Pancreas (tissue), 10 donors: ENCODE data around the gene PARP15. TPM values are rescaled to one million over a fixed set of nuclear protein-coding genes. Genes with fewer than 3 reads are reported as not detected.

Experiments
- ATAC-seq, 4 donors: fragments of 200-7000 bp; cut with Tn5 transposase; one replicate each; pipeline versions ENCODE4 v1.8.0 to v1.9.1; 2020; ENCODE audit warnings: mild to moderate bottlenecking in 4 of 4, moderate library complexity in 4 of 4
- DNase-seq, 6 donors: peaks; one replicate each; pipeline ENCODE4 v3.0.0-alpha.2; 2020
- FAIRE-seq: peaks from 2 replicates; lab custom pipeline; 2012; peaks lifted over from hg19 to GRCh38; lab: Jason Lieb, UNC
- H3K27ac ChIP-seq, 4 donors: fragments of 200-600 bp; sonication (generic); 1 replicate in 3 of 4; 2 replicates in 1 of 4; pipeline versions ENCODE4 v1.5.0 to v1.8.0; 2020
- H3K27me3 ChIP-seq, 4 donors: fragments of 200-600 bp; one replicate each; pipeline ENCODE4 v1.8.0; 2021
- H3K36me3 ChIP-seq, 3 donors: fragments of 200-600 bp; sonication (generic) in 1 of 3; one replicate each; pipeline versions ENCODE4 v1.5.0 to v1.8.0; 2020 to 2021
- H3K4me1 ChIP-seq, 3 donors: fragments of 200-600 bp; one replicate each; pipeline ENCODE4 v1.8.0; 2021
- H3K4me3 ChIP-seq, 4 donors: fragments of 200-600 bp; sonication (generic) in 2 of 4; one replicate each; pipeline versions ENCODE4 v1.5.0 to v1.8.0; 2020 to 2021
- H3K9me3 ChIP-seq, 4 donors: fragments of 200-600 bp; one replicate each; pipeline ENCODE4 v1.8.0; 2021
- WGBS, 2 donors: extraction: QIAGEN DNeasy Blood & Tissue Kit; methylation state at CpG; one replicate each; pipeline ENCODE4 v1.1.7; 2013; 5-methylcytosine and 5-hydroxymethylcytosine counted together
- intact Hi-C, 3 donors: fragments of 100-400 bp; cut with DNase I; formaldehyde crosslinking; loops; one replicate each; pipeline versions ENCODE4 v1.11.1 to v1.14.2; 2022
- polyA plus RNA-seq, 2 donors: library from polyadenylated mRNA; stranded (reverse); fragments of 200-250 nt; gene quantifications; one replicate each; pipeline ENCODE4 v1.2.3, GENCODE V29; 2013
- total RNA-seq, 6 donors: library from RNA; stranded (reverse); fragmentation: NEBNext Ultra II Directional in 4 of 6; extraction: Animal tissue kit (Norgen Biotek cat#: 25700) in 4 of 6; gene quantifications; one replicate each; pipeline versions ENCODE4 v1.2.1 to v1.2.4, GENCODE V29; 2021 to 2023
- TF ChIP-seq, protein P1 (sequence below), 4 donors: fragments of 200-600 bp; sonication (generic) in 3 of 4; IDR thresholded peaks; one replicate each; pipeline versions ENCODE4 v1.5.0 to v1.8.0; 2021; ENCODE audit warnings: antibody characterized with exemption in 4 of 4
- donor health status: healthy with polysubstance abuse.
- donor health status: DM: no; HTN: no; CAD: no; lungs with moderate emphysema.
- donor health status: DM: no; HTN: no; CAD: no.
- donor health status: control.
- donor health status: control.
- donor health status: Bipolar disorder and iron deficiency.
- donor health status: DM: yes; HTN: yes; CAD: no.
- donor health status: DM: no; HTN: no; CAD: no.
- donor health status: DM: no; HTN: no; CAD: no.
- donor health status: DM: yes; HTN: yes; CAD: no.

PARP15 gene
- total and polyA plus RNA-seq, 8 donors = 0.14 to 0.80 (median 0.62) TPM

DNA sequence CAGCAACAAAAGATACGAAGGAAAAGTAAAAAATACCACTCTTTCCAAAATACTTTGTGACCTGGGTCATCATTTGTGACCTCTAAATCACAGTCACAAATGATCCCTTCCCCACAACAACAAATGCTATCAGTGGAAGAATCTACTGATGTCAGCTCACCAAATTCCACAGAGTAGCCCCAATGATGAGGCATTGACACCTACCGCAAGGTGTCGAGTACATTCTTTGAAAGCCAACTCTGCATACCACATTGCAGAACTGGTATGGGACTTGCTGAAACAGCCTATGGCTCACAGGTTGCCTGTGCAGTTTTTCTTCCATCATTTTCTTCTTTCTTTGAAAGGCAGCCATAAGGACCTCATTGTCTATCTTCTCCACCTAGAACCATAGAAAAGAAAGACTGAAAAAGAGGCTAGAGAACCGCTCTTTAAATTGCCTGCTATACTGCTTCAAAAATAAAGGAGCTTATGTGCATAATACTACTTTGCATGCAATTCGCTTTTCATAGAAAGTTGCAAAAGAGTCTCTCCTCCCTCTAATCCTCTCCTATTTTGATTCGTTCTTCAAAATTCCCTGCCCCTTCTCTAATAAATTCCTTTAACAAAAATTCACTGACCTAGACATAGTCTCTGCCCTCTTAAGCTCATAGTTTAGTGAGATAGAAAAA is 41.4 kb upstream of the PARP15 start:
- peaks cover 0 to 65% (median 38%) of the 10 kb centered on the region in 3 donors for H3K36me3 ChIP-seq
- no peaks in the 10 kb centered on the region for H3K27me3 ChIP-seq
- TF ChIP-seq, protein P1, sequence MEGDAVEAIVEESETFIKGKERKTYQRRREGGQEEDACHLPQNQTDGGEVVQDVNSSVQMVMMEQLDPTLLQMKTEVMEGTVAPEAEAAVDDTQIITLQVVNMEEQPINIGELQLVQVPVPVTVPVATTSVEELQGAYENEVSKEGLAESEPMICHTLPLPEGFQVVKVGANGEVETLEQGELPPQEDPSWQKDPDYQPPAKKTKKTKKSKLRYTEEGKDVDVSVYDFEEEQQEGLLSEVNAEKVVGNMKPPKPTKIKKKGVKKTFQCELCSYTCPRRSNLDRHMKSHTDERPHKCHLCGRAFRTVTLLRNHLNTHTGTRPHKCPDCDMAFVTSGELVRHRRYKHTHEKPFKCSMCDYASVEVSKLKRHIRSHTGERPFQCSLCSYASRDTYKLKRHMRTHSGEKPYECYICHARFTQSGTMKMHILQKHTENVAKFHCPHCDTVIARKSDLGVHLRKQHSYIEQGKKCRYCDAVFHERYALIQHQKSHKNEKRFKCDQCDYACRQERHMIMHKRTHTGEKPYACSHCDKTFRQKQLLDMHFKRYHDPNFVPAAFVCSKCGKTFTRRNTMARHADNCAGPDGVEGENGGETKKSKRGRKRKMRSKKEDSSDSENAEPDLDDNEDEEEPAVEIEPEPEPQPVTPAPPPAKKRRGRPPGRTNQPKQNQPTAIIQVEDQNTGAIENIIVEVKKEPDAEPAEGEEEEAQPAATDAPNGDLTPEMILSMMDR (IDR thresholded peaks at IDR 0.05) = no peak
- ATAC-seq (no peak), DNase-seq (no peak), FAIRE-seq (no peak)
- H3K4me3 ChIP-seq = no peak overlapping the region
- intact Hi-C loops = no loop called here
- 87 to 93% methylated on average over 6 of the region's 6 CpGs for WGBS, 2 donors
- H3K4me1 ChIP-seq = no peaks in the 10 kb centered on the region
- no peak overlapping the region for H3K27ac ChIP-seq
- H3K9me3 ChIP-seq = no peaks in the 10 kb centered on the region

DNA sequence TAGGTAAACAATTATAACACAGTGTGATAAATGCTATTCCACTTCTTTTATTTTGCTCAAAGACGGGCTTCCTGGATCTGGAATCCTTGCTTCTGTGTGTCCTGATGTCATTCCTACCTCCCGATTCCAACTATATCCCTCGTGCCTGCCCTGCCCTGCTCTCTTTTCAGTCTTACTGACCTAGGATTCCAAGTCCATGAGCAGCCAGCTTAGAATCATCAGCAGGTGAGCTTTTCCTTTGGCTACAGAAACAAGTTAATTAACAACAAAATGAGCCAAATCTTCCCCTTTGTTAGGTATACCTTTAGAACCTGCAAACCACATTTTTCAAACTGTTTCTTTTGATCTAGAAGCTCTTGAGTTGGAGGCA is 40.8 kb upstream of the PARP15 start:
- DNase-seq (no peak), ATAC-seq (no peak), FAIRE-seq (no peak)
- Histone ChIP-seq H3K4me1 (no peaks in the 10 kb centered on the region), H3K27ac (no peak overlapping the region), H3K36me3 (peaks cover 0 to 61% (median 36%) of the 10 kb centered on the region in 3 donors), H3K4me3 (no peak overlapping the region), H3K9me3 (no peaks in the 10 kb centered on the region), H3K27me3 (no peaks in the 10 kb centered on the region)
- intact Hi-C loops = no loop called here
- WGBS, 2 donors = 72 to 83% methylated on average over 3 of the region's 3 CpGs
- TF ChIP-seq, protein P1 (IDR thresholded peaks at IDR 0.05) = no peak

DNA sequence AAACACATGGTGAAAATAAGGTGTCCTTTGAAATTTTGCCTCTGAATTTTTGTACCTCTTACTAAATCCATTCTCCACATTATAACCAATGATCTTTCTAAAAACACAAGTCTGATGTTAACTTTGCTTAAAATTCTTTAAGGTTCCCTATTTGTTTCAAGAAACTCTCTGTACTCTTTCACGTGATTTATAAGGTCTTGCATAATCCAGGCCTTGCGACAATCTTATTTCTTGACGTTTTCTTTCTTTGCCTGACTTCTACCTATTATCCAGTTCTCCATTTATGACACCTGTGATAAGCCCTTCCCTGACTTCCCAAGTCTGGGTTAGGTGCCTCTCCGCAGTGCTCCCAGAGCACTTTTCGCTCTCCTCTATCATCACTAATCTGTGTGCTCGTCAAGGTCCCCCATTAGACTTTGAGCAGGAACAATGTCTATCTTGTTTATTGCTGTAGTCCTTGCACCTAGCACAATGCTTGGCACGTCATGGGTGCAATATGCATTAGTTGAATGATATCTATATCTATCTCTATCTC is 38.4 kb upstream of the PARP15 start:
- H3K27ac ChIP-seq = no peak overlapping the region
- H3K27me3 ChIP-seq = no peaks in the 10 kb centered on the region
- peaks cover 0 to 37% (median 18%) of the 10 kb centered on the region in 3 donors for H3K36me3 ChIP-seq
- no peak for FAIRE-seq
- TF ChIP-seq, protein P1 (IDR thresholded peaks at IDR 0.05) = no peak
- no peaks in the 10 kb centered on the region for H3K9me3 ChIP-seq
- no peak for DNase-seq
- no peaks in the 10 kb centered on the region for H3K4me1 ChIP-seq
- ATAC-seq = no peak
- no peak overlapping the region for H3K4me3 ChIP-seq
- intact Hi-C loops = no loop called here
- 89 to 93% methylated on average over 7 of the region's 7 CpGs for WGBS, 2 donors

DNA sequence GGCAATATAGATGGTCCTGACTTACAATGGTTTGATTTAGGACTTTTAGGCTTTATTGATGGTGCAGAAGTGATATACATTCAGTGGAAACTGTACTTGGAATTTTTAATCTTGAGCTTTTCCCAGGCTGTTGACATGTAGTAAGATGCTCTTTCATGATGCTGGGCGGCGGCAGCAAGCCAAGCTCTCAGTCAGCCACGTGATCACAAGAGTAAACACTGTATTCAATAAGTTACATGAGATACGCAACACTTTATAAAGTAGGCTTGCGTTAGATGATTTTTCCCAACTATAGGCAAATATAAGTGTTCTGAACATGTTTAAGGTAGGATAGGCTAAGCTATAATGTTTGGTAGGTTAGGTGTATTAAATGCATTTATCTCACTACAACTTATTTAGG is 31.3 kb upstream of the PARP15 start:
- H3K36me3 ChIP-seq = peaks cover 0 to 31% (median 4%) of the 10 kb centered on the region in 3 donors
- no peak for ATAC-seq

More for the DNA sequence above, 31.3 kb upstream of the PARP15 start:
- Histone ChIP-seq H3K27ac (no peak overlapping the region), H3K27me3 (no peaks in the 10 kb centered on the region), H3K9me3 (no peaks in the 10 kb centered on the region), H3K4me3 (no peak overlapping the region), H3K4me1 (no peaks in the 10 kb centered on the region)
- TF ChIP-seq, protein P1 (IDR thresholded peaks at IDR 0.05) = no peak
- WGBS, 2 donors = 88 to 89% methylated on average over 5 of the region's 5 CpGs
- no peak for FAIRE-seq
- DNase-seq = no peak
- intact Hi-C loops = no loop called here
